OCI-LY7 (cell line): ENCODE results near the gene AOPEP. TPM values are rescaled to one million over a fixed set of nuclear protein-coding genes. Genes with fewer than 3 reads are reported as not detected.

ENCODE experiments used
- BruUV-seq: library from RNA; stranded (reverse); fragments of 400-500 nt; replicated peaks from 2 replicates; lab custom pipeline; 2021; lab: Mats Ljungman, UMichigan
- CTCF ChIA-PET: fragments of 300-600 bp; sonication (Branson Sonifier 250); formaldehyde crosslinking; loops from one replicate; lab custom pipeline; 2022; ENCODE audit warnings: antibody characterized with exemption; ENCODE audit not compliant: unreplicated experiment; lab: Charles Lee
- POLR2A ChIA-PET: fragments of 300-600 bp; sonication (Branson Sonifier 250); formaldehyde crosslinking; loops from one replicate; lab custom pipeline; 2022; ENCODE audit warnings: antibody characterized with exemption; lab: Charles Lee
- DNase-seq: peaks from one replicate; pipeline ENCODE4 v3.0.0-alpha.2; 2015; ENCODE audit warnings: low spot score
- H2AFZ ChIP-seq: fragments of 200-600 bp; sonication (generic), shearing (Covaris generic); 2 replicates; pipeline ENCODE4 v1.6.1; 2014; ENCODE audit warnings: mild to moderate bottlenecking, antibody characterized with exemption, low read length, moderate library complexity
- H3K27ac ChIP-seq: fragments of 200-600 bp; sonication (generic); 2 replicates; pipeline ENCODE4 v1.5.1; 2014; ENCODE audit warnings: mixed run types, low read depth, mild to moderate bottlenecking, moderate library complexity, low read length, inconsistent platforms; ENCODE audit not compliant: poor library complexity, severe bottlenecking
- H3K36me3 ChIP-seq: fragments of 200-600 bp; sonication (generic); 2 replicates; pipeline ENCODE4 v1.6.1; 2014; ENCODE audit warnings: mild to moderate bottlenecking, antibody characterized with exemption, low read length, moderate library complexity, mixed read lengths; ENCODE audit not compliant: insufficient read depth
- H3K4me1 ChIP-seq: fragments of 200-600 bp; sonication (generic); 2 replicates; pipeline ENCODE4 v1.5.1; 2014; ENCODE audit warnings: mild to moderate bottlenecking, low read length; ENCODE audit not compliant: insufficient read depth, poor library complexity, severe bottlenecking
- H3K4me2 ChIP-seq: fragments of 200-600 bp; sonication (generic); 2 replicates; pipeline ENCODE4 v1.6.1; 2014; ENCODE audit warnings: mild to moderate bottlenecking, low read length
- H3K4me3 ChIP-seq: fragments of 200-600 bp; sonication (generic); 2 replicates; pipeline ENCODE4 v1.5.1; 2014; ENCODE audit warnings: mild to moderate bottlenecking, low read depth, low read length; ENCODE audit not compliant: poor library complexity, severe bottlenecking
- H3K79me2 ChIP-seq: fragments of 200-600 bp; sonication (generic); 2 replicates; pipeline ENCODE4 v1.6.1; 2016; ENCODE audit warnings: low read depth, mild to moderate bottlenecking, low read length, moderate library complexity, mixed read lengths; ENCODE audit not compliant: insufficient read depth
- H3K9me2 ChIP-seq: fragments of 200-600 bp; sonication (generic); 2 replicates; pipeline ENCODE4 v1.6.1; 2016; ENCODE audit warnings: mild to moderate bottlenecking, low read length, mixed read lengths; ENCODE audit not compliant: insufficient read depth
- H3K9me3 ChIP-seq: fragments of 200-600 bp; sonication (generic); 2 replicates; pipeline ENCODE4 v1.6.1; 2014; ENCODE audit warnings: mild to moderate bottlenecking, mixed run types, low read length, mixed read lengths
- H4K20me1 ChIP-seq: fragments of 200-600 bp; sonication (generic); 2 replicates; pipeline ENCODE4 v1.6.1; 2014; ENCODE audit warnings: mild to moderate bottlenecking, antibody characterized with exemption, low read length, moderate library complexity, mixed read lengths; ENCODE audit not compliant: insufficient read depth
- CTCF ChIP-seq: fragments of 200-600 bp; sonication (generic); conservative IDR thresholded peaks from 2 replicates; pipeline ENCODE4 v1.5.1; 2014; ENCODE audit warnings: mild to moderate bottlenecking, antibody characterized with exemption, low read length, moderate library complexity, mixed read lengths
- EZH2phosphoT487 ChIP-seq: fragments of 200-600 bp; sonication (generic); IDR thresholded peaks from 2 replicates; pipeline ENCODE4 v1.6.1; 2018; ENCODE audit warnings: low read depth, borderline replicate concordance, mild to moderate bottlenecking, mixed run types, antibody characterized with exemption, low read length, moderate library complexity, mixed read lengths
- intact Hi-C: fragments of 100-400 bp; cut with micrococcal nuclease; formaldehyde crosslinking; loops from one replicate; pipeline ENCODE4 v1.10.0; 2022; ENCODE audit not compliant: unreplicated experiment
- total RNA-seq, 2 experiments: library from RNA; depleted of rRNA in 1 of 2; stranded (reverse); fragments of >200 nt in 1 of 2; shearing (Covaris generic) in 1 of 2; gene quantifications; 2 replicates each; pipeline ENCODE4 v1.2.3, GENCODE V29; 2014 to 2022

The AOPEP gene
- total RNA-seq, 2 experiments from 2014 or later, result 17.3 to 24.3 TPM

DNA sequence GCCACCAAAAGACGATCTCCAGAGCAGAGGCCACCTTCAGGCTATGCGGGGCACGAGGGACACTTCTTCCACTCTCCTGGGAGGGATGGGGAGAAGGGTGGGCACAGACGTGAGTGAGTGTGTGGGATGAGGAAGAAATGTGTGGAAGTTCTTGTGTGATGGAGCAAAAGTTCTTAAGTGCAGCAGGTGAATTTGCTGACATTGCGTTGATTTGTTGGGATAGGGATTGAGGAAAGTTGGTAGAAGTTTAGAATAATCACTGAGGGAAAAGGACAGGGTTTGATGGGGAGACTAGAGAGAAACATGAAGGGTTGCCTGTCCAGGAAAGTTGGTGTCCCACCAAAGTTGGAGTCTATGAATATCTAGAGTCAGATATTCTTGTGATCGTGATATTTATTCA lies 2.2 kb downstream of the AOPEP start:
- Histone ChIP-seq H3K27ac (no peak overlapping the region), H3K9me3 (no peaks in the 10 kb centered on the region), H3K4me3 (no peak overlapping the region), H3K79me2 (peaks cover 16% of the 10 kb centered on the region; the same call in 1 of the 2 replicates), H3K4me2 (no peak overlapping the region), H3K4me1 (peaks cover 9% of the 10 kb centered on the region), H3K9me2 (no peaks in the 10 kb centered on the region), H4K20me1 (no peaks in the 10 kb centered on the region), H3K36me3 (no peaks in the 10 kb centered on the region), H2AFZ (no peak overlapping the region)
- ChIA-PET POLR2A (interaction anchor here (0.7 to 0.9 kb wide), 2 partner anchors 18 to 30 kb away, joined by 3 read pairs; no protein-coding TSS in a partner anchor), CTCF (interaction anchor here (0.6 kb wide), 1 partner anchor 1999 kb away, joined by 3 read pairs; no protein-coding TSS in a partner anchor)
- DNase-seq, result no peak
- no peak for TF ChIP-seq EZH2phosphoT487
- TF ChIP-seq CTCF, result no peak
- intact Hi-C loops, result no loop called here
- BruUV-seq, result no TSS peak

- ChIA-PET POLR2A (interaction anchor here (0.9 kb wide), 1 partner anchor 18 kb away, joined by 3 read pairs; no protein-coding TSS in a partner anchor), CTCF (no interaction called here)
- intact Hi-C loops, result no loop called here
Observed at GRCh38 chr9:94729199-94729598, 2.7 kb downstream of the AOPEP start.

More at GRCh38 chr9:94729199-94729598, 2.7 kb downstream of the AOPEP start:
- Histone ChIP-seq H4K20me1 (no peaks in the 10 kb centered on the region), H3K27ac (no peak overlapping the region), H3K9me2 (no peaks in the 10 kb centered on the region), H2AFZ (no peak overlapping the region), H3K9me3 (no peaks in the 10 kb centered on the region), H3K4me3 (no peak overlapping the region), H3K36me3 (no peaks in the 10 kb centered on the region), H3K4me1 (peaks cover 9% of the 10 kb centered on the region), H3K79me2 (peaks cover 16% of the 10 kb centered on the region; the same call in 1 of the 2 replicates), H3K4me2 (no peak overlapping the region)
- TF ChIP-seq CTCF (peak; percentile 55), EZH2phosphoT487 (no peak)
- DNase-seq, result no peak
- BruUV-seq, result no TSS peak
